Measurements from ENCODE around the gene ZFP57. TPM values are rescaled to one million over a fixed set of nuclear protein-coding genes. Genes with fewer than 3 reads are reported as not detected.

Gene ZFP57
- total and polyA plus RNA-seq, 2 experiments from 2014 or later: 0.59 to 0.84 TPM

GRCh38 chr6:29720863-29721262 lies 39.9 kb upstream of the ZFP57 start:
- ATAC-seq (peak; percentile 44), DNase-seq (ENCODE audit: low spot score) (peak; percentile 76)
- Histone ChIP-seq H3F3A (replicated peaks; ENCODE audit: low read depth) (no peaks in the 10 kb centered on the region), H2AFZ (no peak overlapping the region; the same call in 1 of the 2 replicates), H3K4me2 (no peak overlapping the region), H3K27me3 (ENCODE audit: insufficient read depth) (peaks cover 49% of the 10 kb centered on the region), H4K20me1 (replicated peaks; ENCODE audit: insufficient read depth) (no peaks in the 10 kb centered on the region), H3K27ac (ENCODE audit: low read depth) (no peak overlapping the region), H3K79me2 (replicated peaks; ENCODE audit: insufficient read depth) (no peaks in the 10 kb centered on the region), H3K9me2 (ENCODE audit: insufficient read depth) (no peaks in the 10 kb centered on the region), H3K4me1 (ENCODE audit: insufficient read depth) (peaks cover 5% of the 10 kb centered on the region; the same call in 1 of the 2 replicates), H3K4me3 (no peak overlapping the region), H3K36me3 (ENCODE audit: insufficient read depth) (no peaks in the 10 kb centered on the region)
- Mint-ChIP-seq H3K4me1 (no peaks in the 10 kb centered on the region; the same call in 1 of the 3 replicates), H3K36me3 (ENCODE audit: low read depth) (no peaks in the 10 kb centered on the region), H3K27ac (no peak overlapping the region), H3K27me3 (ENCODE audit: insufficient read depth, low read depth, poor library complexity) (peaks cover 41% of the 10 kb centered on the region), H3K4me3 (no peak overlapping the region), H3K9me3 (no peaks in the 10 kb centered on the region)
- TF ChIP-seq, protein P1, sequence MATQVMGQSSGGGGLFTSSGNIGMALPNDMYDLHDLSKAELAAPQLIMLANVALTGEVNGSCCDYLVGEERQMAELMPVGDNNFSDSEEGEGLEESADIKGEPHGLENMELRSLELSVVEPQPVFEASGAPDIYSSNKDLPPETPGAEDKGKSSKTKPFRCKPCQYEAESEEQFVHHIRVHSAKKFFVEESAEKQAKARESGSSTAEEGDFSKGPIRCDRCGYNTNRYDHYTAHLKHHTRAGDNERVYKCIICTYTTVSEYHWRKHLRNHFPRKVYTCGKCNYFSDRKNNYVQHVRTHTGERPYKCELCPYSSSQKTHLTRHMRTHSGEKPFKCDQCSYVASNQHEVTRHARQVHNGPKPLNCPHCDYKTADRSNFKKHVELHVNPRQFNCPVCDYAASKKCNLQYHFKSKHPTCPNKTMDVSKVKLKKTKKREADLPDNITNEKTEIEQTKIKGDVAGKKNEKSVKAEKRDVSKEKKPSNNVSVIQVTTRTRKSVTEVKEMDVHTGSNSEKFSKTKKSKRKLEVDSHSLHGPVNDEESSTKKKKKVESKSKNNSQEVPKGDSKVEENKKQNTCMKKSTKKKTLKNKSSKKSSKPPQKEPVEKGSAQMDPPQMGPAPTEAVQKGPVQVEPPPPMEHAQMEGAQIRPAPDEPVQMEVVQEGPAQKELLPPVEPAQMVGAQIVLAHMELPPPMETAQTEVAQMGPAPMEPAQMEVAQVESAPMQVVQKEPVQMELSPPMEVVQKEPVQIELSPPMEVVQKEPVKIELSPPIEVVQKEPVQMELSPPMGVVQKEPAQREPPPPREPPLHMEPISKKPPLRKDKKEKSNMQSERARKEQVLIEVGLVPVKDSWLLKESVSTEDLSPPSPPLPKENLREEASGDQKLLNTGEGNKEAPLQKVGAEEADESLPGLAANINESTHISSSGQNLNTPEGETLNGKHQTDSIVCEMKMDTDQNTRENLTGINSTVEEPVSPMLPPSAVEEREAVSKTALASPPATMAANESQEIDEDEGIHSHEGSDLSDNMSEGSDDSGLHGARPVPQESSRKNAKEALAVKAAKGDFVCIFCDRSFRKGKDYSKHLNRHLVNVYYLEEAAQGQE (IDR thresholded peaks at IDR 0.05; ENCODE audit: unreplicated experiment): no peak
- TF ChIP-seq ZNF114 (CRISPR knock-in tag; IDR thresholded peaks at IDR 0.05): no peak
- TF ChIP-seq STAT1 (IDR thresholded peaks at IDR 0.05; ENCODE audit: unreplicated experiment): no peak
- TF ChIP-seq EZH2phosphoT487 (IDR thresholded peaks at IDR 0.05; ENCODE audit: unreplicated experiment): no peak
- peak; percentile 53 to 77 for TF ChIP-seq CTCF (conservative IDR thresholded peaks at IDR 0.05; ENCODE audit: low read depth in 2 of 2)

- H3K4me1 Mint-ChIP-seq: peaks cover 10% of the 10 kb centered on the region
- H3F3A ChIP-seq (replicated peaks; ENCODE audit: low read depth): no peaks in the 10 kb centered on the region
- no peaks in the 10 kb centered on the region for H4K20me1 ChIP-seq (replicated peaks; ENCODE audit: insufficient read depth)
- no peaks in the 10 kb centered on the region for H3K36me3 ChIP-seq (ENCODE audit: insufficient read depth)
- H3K4me3 ChIP-seq: no peak overlapping the region
- 0 out of 2 replicates have a peak, but pooled peaks cover 5% of the 10 kb centered on the region for H3K9me2 ChIP-seq (ENCODE audit: insufficient read depth)
- H3K4me1 ChIP-seq (ENCODE audit: insufficient read depth): peaks cover 7% of the 10 kb centered on the region; the same call in 1 of the 2 replicates
- H2AFZ ChIP-seq: no peak overlapping the region
- TF ChIP-seq NANOG (IDR thresholded peaks at IDR 0.05; ENCODE audit: borderline replicate concordance) (no peak), JUNB (IDR thresholded peaks at IDR 0.05; ENCODE audit: unreplicated experiment) (no peak), STAT1 (IDR thresholded peaks at IDR 0.05; ENCODE audit: unreplicated experiment) (no peak), ZNF331 (CRISPR knock-in tag; IDR thresholded peaks at IDR 0.05; ENCODE audit: low read depth) (no peak), ZNF114 (CRISPR knock-in tag; IDR thresholded peaks at IDR 0.05) (no peak), POLR2AphosphoS5 (IDR thresholded peaks at IDR 0.05; ENCODE audit: low read depth) (no peak)
- TF ChIP-seq, protein P1 (IDR thresholded peaks at IDR 0.05; ENCODE audit: unreplicated experiment): no peak
- H3K36me3 Mint-ChIP-seq (ENCODE audit: low read depth): no peaks in the 10 kb centered on the region
- H3K27me3 Mint-ChIP-seq (ENCODE audit: insufficient read depth, low read depth, poor library complexity): peaks cover 11% of the 10 kb centered on the region
- no peak overlapping the region for H3K27ac ChIP-seq (ENCODE audit: low read depth)
- no peak overlapping the region for H3K27ac Mint-ChIP-seq
- no peak overlapping the region for H3K4me3 Mint-ChIP-seq
- DNase-seq (ENCODE audit: low spot score) (no peak), ATAC-seq (no peak)
- no peaks in the 10 kb centered on the region for H3K79me2 ChIP-seq (replicated peaks; ENCODE audit: insufficient read depth)
- H3K4me2 ChIP-seq: no peak overlapping the region
- no peaks in the 10 kb centered on the region for H3K9me3 Mint-ChIP-seq
- no peaks in the 10 kb centered on the region for H3K27me3 ChIP-seq (ENCODE audit: insufficient read depth)
These were observed 29.5 kb upstream of the ZFP57 start for GRCh38 chr6:29710281-29710941.

Data from GM23338 (cell line).